SH-SY5Y (cell line): Measurements from ENCODE around the gene ZBTB33.

Experiments
- GATA2 ChIP-seq: IDR thresholded peaks from 2 replicates; pipeline ENCODE4 v1.6.1; 2011; ENCODE audit warnings: mild to moderate bottlenecking, low read depth, low read length
- GATA3 ChIP-seq: IDR thresholded peaks from 2 replicates; pipeline ENCODE4 v1.6.1; 2011; ENCODE audit warnings: low read depth, mild to moderate bottlenecking, low read length, moderate library complexity

DNA sequence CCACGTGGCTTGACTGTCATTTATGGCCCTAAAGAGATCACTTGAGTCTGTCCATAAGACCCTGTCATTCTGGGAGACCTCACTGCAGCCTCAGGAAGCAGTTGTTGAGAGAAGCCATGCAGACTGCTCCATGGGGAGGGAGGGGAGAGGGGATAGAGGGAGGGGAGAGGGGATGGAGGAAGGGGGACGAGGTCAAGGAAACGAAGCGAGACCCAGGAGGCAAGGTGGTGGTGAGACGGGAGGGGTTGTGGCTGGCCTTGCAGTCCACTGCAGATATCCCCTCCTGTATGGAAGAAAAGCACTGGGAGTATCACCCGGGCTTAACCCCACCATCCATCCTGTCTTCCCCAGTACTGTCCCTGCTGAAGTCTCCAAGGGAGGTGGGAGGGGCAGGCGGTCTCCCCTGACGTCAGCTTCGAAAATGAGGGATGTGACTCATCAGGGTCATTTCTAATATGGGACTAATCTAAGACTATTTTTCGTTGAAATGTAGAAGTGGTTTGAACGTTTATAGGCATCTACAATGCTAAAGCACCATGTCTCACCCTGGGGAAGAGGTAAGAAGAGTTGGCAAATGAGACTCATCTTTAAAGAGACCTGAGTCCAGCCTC, 55.0 kb downstream of the ZBTB33 start:
- TF ChIP-seq GATA2 (no peak), GATA3 (no peak)
